Fibroblast of gingiva (primary cell): ENCODE measurements around the gene ALKBH8.
A peak's percentile ranks its signal among the peaks of the same experiment; 100 is the strongest.
"Not testable (repeated sequence)": the region's sequence is repeated elsewhere in the genome, so short reads cannot be mapped to it uniquely, and the experiment has no call there.

Source experiments
- DNase-seq: peaks from one replicate; pipeline ENCODE4 v3.0.0-alpha.2; 2011; ENCODE audit warnings: low read depth

The ALKBH8 gene

GRCh38 chr11:107577346-107577711 is 11.8 kb upstream of the ALKBH8 start:
- no peak for DNase-seq

GRCh38 chr11:107576497-107577345 is 11.2 kb upstream of the ALKBH8 start:
- DNase-seq, result peak; percentile 33

DNA sequence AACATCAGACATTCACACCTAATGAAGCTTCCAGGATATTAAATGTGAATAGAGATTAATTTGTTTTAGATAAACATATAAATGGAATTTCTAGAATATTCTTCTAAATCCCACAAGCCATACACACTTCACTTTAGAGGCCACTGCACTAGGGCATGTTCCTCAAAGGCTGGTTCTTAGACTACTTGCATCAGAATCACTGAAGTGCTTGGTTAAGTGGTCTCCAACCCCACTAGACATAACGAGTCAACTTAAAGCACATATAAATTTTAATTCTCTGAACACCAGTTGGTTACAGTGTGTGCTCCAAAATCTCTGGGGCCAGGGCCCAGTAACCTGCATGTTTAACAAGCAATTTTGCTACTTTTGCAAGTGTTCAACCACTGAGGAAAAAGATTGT is 7.9 kb upstream of the ALKBH8 start:
- DNase-seq, result no peak

DNA sequence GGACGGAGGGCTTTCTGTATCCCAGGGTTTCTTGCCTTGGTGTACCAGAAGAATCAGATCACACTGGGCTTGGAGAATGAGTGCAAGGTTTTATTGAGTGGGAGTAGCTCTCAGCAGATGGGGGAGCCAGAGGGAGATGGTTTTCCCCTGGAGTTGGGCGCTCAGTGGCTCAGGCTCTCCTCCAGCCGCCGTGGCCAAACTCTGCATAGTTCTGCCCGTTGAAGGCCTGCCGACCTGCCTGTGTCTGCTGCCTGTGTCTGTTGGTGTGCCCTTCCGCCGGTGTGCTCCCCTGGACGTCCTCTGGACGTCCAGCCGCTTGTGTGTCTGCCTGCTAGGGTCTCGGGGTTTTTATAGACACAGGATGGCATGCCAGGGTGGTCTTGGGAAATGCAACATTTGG is 4.5 kb upstream of the ALKBH8 start:
- DNase-seq, result no peak

GRCh38 chr11:107567739-107568335 is 2.3 kb upstream of the ALKBH8 start:
- DNase-seq, result no peak

DNA sequence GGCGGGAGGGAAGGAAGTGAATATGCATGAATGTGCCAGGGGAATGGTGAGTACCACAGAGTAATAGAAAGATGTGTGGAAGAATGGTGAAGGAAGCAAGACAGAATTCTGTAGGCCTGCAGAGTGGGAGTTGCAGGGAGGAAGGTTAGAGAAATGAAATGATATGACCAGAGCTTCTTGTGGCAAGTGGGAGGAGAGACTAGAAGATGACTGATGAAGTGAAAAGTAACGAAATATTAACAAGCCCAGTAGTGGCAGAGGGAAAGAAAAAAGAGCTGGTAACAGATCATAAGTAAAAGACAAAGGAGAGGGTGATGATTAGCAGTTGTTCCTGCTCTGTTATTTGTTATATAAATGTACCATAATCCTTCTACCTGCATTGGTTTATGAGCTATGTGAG is 1.0 kb upstream of the ALKBH8 start:
- no peak for DNase-seq

DNA sequence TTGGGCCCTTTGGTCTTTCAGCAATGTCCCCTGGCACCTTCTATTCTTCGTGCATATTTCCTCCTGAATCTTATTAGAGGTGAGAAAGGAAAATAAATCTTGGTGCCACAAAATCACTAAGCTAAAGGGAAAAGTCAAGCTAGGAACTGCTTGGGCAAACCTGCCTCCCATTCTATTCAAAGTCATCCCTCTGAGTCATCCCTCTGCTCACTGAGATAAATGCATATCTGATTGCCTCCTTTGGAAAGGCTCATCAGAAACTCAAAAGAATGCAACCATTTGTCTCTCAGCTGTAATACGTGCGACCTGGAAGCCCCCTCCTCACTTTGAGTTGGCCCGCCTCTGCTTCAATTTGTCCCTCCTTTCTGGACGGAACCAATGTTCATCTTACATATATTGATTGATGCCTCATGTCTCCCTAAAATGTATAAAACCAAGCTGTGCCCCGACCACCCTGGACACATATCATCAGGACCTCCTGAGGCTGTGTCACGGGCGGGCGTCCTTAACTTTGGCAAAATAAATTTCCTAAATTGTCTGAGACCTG is 493 bp upstream of the ALKBH8 start:
- DNase-seq, result not testable (repeated sequence)

- no peak for DNase-seq
Measured at GRCh38 chr11:107564877-107565218, 687 bp downstream of the ALKBH8 start.

- peak; percentile 51 for DNase-seq
Measured at GRCh38 chr11:107563702-107564101, 1.8 kb downstream of the ALKBH8 start.

- no peak for DNase-seq
Measured at GRCh38 chr11:107562647-107563208, 2.8 kb downstream of the ALKBH8 start.

DNA sequence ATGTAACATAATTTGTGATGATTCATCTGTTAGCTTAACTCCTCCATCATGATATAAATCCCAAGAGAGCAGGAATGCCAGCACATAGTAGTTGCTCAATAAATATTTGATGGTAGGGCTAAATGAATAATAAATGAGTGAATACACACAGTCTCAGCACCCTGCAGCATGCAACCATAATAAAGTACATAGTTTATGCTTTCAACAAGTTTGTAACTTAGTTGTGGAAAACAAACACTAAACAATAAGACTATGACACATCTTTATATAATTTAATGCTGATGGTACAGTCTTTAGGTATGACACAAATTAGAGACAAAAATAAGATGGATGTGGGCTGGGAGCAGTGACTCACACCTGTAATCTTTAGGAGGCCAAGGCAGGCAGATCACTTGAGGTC is 3.8 kb downstream of the ALKBH8 start:
- DNase-seq, result peak; percentile 73

DNA sequence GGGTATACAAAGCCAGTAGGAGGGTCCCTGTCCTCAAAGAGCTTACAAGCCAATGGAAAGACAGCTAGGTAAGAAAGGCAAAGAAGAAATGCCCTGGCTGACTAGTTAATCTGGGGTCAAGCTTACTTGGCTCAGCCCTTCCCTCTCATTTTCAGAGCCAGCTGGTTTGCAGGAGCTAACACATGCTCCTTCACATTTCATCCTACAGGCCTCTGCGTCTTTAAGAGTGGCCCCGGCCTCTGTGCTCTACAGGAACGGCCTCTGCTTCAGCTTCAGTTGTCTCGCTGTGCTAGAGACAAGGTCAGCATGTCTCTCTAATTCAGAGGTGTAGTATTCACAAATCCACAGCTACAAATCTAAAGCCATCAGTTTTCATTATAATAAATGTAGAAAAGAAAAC is 15.2 kb downstream of the ALKBH8 start:
- no peak for DNase-seq

- no peak for DNase-seq
Measured at GRCh38 chr11:107549954-107550285, 15.6 kb downstream of the ALKBH8 start.

GRCh38 chr11:107549253-107549953 is 16.1 kb downstream of the ALKBH8 start:
- peak; percentile 27 for DNase-seq

- no peak for DNase-seq
Measured at GRCh38 chr11:107547961-107548360, 17.6 kb downstream of the ALKBH8 start.

DNA sequence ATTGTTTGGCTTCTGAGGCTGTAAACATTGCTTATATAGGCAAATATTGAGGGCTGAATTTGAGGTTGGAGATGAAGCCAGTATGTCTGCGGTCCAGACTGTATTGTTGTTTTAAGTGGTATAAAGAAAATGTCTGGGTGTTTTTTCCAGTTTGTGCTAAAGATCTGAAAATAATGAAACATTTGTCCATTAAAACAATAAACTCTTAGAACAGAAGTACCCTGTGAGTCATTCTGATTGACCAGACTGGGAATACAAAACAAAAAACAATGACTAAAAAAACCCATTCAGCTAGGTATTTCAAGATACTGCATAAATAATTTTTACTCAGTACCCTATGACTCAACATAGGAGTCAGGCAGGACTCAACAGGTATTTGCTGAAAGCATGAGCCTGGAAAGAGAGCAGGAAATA is 20.4 kb downstream of the ALKBH8 start:
- DNase-seq, result no peak

DNA sequence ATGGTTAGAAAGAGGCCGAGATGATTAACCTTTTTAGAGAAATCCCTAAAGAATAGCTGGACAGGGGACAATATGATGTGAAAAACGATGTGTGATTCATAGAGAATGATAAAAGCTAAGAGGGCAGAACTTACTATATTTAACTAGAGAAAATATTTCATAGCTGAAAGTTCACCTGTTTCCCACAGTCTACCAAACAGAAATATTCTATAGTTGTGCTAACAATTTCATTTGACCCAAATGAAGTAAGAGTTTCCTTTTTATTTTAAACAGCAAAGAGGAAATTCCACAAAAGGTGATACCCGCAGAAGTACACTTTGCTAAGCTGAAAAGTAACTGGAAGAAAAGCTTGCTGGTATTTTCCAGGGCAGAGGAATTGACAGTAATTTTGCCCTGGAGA is 26.7 kb downstream of the ALKBH8 start:
- no peak for DNase-seq

DNA sequence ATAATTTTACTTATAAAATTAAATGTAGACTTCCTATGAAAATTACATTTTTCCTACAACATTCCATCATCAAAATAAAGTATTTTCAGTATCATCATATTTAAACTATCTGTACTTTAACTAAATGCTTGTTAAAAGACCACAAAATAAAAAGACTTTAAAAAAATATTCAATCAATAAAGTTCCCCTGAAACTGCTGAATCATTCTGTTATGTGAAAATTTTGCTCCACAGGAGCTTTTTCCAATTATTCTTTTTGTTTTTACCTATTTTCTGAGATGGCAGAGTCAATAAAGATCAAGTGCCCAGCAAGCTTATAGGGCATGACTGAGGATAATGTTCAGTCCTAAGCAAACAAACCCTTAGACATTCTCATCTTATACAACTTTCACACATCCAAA is 27.3 kb downstream of the ALKBH8 start:
- DNase-seq, result no peak

GRCh38 chr11:107537155-107537554 is 28.4 kb downstream of the ALKBH8 start:
- DNase-seq, result not testable (repeated sequence)

- no peak for DNase-seq
Measured at GRCh38 chr11:107526197-107526596, 39.3 kb downstream of the ALKBH8 start.

- DNase-seq, result no peak
Measured at GRCh38 chr11:107508858-107509244, 56.7 kb downstream of the ALKBH8 start.

DNA sequence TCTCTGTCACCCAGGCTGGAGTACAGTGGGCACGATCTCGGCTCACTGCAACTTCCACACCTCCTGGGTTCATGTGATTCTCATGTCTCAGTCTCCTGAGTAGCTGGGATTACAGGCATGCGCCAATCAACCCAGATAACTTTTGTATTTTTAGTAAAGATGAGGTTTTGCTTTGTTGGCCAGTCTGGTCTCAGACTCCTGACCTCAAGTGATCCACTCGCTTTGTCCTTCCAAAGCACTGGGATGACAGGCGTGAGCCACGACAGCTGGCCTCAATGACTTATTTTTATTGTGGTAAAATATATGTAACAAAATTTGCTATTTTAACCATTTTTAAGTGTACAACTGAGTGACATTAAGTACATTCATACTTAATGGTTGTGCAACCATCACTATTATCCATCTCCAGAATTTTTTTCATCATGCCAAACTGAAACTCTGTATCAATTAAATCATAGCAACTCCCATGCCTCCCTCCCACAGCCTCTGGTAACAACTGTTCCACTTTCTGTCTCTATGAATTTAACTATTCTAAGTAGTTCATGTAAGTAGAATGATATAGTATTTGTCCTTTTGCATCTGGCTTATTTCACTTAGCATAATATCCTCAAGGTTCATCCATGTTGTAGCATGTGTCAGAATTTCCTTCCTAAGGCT is 57.2 kb downstream of the ALKBH8 start:
- DNase-seq, result no peak
